GM21367 (cell line): ENCODE measurements around the gene NTSR1.

Experiments
- ATAC-seq: cut with Tn5 transposase; IDR thresholded peaks from one replicate; pipeline ENCODE4 v1.9.1; 2021; ENCODE audit not compliant: unreplicated experiment

NTSR1 gene

DNA sequence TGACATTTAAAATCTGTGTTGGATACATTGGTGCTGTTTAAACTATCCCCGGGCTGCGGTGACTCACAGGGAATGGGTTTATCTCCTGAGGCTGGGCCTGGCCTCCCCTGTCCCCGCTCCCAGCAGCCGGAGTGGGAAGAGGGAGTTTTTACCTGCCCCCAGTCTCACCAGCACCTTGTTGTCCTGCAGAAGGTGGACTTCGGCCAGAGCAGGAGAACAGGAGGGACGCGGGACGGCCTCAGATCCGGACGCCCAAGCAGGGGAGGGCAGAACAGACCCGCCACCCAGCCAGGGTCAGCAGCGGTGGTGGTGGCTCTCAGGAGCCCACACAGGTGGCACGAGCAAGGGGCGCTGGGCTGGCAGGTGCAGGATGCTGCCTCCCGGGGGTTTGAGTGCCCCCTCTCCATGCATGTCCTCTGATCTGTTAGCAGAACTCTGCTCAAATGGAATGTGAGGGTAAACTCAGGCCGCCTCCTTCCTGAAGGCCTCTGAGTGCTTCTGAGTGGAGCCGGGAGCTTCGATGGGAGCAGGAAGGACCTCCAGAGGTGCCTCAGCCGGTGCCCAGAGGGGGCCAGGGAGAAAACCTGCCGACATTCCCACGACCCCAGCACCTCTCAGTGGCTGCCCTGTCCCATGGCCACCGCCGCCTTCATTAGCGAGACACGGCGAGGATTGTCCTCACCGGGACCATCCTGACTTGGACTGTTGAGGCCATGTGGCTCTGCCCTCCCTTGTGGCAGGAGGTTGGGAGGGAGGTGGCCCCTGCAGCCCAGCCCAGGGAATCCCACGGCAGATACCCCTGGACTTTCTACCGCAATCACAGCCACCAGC, 44.2 kb downstream of the NTSR1 start:
- ATAC-seq = no peak

DNA sequence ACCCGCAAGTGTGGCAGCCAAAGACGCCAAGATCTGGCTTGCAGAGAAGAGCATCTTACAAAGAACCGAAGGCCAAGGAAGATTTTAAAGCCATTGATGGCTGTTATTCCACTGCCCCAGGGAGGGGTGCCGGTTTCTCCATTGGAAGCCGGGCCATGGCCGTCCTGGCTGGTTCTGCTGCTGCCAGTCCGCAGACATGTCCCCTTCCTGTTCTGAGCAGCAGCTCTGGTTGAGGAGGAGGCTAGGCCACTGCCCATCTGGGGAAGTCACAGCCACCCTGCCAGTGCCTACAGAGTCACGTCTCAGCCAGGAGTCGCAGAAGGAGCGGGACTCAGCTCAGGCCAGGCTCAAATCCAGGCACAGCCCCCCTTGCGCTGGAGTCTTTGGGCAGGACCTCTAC, 45.0 kb downstream of the NTSR1 start:
- ATAC-seq = no peak

DNA sequence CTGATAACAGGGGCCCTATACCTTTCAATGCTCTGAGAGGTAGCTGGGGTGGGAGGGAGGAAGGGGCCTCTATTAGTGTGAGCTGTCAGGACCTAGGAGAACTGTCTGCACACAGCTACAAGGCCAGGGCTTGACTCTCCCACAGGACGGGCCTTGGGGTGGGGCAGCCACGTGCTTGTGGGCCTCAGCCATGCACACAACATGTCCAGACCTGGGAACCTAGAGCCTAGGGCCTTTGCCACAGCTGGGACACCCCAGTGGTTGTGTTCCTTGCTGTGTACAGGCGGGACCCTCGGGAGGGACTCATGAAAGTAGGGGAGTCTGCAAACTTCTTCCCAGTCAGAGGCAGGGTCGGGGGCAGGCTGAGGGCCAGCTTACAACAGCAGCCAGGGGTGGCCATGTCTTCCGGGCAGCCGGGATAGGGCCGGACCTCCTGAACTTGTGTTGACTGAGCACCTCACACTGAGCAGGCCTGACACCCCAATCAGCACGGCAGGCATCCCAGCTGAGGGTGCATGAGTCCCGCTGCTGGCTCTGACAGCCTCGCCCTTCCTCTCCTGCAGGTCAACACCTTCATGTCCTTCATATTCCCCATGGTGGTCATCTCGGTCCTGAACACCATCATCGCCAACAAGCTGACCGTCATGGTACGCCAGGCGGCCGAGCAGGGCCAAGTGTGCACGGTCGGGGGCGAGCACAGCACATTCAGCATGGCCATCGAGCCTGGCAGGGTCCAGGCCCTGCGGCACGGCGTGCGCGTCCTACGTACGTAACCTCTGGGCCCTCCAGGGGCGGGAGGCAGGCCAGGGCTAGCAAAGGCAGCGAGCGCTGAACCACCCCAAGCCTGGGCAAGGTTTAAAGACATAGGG, 45.7 kb downstream of the NTSR1 start:
- no peak for ATAC-seq

DNA sequence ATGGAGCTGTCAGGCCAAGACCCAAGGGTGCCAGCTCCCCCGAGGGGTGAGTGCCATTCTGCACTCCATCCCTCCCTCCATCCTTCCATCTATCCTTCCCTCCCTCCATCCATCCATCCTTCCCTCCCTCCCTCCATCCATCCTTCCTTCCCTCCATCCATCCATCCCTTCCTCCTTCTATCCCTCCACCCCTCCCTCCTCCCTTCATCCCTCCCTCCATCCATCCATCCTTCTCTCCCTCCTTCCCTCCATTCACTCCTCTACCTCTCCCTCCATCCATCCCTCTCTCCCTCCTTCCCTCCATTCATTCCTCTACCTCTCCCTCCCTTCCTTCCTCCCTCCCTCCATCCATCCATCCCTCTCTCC, 46.3 kb downstream of the NTSR1 start:
- no peak for ATAC-seq

DNA sequence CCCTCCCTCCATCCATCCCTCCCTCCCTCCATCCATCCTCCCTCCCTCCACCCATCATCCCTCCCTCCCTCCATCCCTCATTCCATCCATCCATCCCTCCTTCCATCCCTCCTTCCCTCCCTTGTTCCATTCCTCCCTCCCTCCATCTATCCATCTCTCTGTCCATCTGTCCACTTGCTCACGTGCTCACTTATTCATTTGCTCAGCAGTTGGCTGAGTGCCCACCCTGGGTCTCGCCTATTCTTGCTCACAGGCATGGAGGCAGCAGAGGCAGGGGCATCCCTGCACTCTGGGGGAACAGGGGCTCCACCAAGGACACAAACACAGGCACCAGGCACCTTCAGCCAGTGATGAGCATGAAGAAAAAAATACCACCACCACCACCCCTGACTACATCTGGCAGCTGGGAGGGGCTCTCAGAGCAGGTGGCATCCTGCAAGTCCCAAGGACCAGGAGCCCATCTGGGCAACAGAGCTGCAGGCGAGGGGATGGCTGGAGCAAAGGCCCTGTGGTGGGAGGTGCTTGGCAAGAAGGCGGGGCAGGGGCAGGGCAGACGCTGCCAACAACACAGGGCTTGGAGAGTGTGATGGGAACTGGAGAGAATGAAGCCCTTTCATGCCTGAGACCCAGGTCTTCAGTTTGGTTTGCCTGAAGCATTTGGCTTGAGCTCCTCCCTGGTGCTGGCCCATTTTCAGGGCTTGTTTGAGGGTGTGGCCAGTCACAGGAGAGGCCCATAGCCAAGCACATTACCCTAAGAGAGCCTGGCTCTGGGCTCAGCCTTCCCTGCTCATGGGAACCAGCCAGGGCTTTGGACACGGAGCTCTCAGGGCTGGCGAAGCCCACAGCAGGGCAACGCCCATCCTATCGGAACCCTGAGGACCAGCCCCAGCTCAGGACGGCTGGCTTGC, 47.4 kb downstream of the NTSR1 start:
- ATAC-seq = no peak

DNA sequence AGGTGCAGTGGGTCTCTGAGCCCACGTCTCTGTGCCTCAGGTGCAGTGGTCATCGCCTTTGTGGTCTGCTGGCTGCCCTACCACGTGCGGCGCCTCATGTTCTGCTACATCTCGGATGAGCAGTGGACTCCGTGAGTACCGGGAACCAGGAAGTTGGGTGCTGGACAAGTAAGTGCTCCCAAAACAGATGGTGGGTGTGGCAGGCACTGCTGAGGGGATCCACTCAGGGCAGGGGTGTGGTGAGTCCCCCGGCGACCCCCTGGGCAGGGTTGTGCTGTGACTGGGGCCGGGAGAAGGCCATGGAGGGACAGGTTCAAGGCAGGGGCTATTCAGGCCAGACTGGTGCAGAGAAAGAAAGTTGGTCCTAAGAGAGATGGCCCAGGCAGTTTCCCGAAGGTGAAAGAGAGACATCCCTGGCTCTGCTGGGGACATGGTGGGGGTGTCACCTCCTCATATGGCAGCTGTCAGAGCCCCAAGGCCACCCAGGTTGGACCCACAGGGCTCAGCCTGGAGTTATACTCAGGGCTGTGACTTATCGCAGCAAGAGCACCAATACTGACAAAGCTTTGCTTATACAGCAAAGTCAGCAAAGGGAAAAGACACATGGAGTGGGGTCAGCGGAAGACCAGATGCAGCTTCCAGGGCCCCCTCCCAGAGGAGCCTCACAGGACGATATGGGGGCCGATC, 49.7 kb downstream of the NTSR1 start:
- ATAC-seq = no peak

DNA sequence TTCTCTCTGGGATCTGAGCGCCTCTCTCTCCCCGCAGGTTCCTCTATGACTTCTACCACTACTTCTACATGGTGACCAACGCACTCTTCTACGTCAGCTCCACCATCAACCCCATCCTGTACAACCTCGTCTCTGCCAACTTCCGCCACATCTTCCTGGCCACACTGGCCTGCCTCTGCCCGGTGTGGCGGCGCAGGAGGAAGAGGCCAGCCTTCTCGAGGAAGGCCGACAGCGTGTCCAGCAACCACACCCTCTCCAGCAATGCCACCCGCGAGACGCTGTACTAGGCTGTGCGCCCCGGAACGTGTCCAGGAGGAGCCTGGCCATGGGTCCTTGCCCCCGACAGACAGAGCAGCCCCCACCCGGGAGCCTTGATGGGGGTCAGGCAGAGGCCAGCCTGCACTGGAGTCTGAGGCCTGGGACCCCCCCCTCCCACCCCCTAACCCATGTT, 51.4 kb downstream of the NTSR1 start:
- no peak for ATAC-seq

DNA sequence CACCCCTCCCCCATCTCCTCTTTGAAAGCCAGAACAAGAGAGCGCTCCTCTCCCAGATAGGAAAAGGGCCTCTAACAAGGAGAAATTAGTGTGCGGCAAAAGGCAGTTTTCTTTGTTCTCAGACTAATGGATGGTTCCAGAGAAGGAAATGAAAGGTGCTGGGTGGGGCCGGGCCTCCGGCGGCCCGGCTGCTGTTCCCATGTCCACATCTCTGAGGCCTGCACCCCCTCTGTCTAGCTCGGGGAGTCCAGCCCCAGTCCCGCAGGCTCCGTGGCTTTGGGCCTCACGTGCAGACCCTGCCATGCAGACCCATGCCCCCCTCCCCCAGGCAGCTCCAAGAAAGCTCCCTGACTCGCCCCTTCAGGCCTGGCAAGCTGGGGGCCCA, 51.8 kb downstream of the NTSR1 start:
- no peak for ATAC-seq

DNA sequence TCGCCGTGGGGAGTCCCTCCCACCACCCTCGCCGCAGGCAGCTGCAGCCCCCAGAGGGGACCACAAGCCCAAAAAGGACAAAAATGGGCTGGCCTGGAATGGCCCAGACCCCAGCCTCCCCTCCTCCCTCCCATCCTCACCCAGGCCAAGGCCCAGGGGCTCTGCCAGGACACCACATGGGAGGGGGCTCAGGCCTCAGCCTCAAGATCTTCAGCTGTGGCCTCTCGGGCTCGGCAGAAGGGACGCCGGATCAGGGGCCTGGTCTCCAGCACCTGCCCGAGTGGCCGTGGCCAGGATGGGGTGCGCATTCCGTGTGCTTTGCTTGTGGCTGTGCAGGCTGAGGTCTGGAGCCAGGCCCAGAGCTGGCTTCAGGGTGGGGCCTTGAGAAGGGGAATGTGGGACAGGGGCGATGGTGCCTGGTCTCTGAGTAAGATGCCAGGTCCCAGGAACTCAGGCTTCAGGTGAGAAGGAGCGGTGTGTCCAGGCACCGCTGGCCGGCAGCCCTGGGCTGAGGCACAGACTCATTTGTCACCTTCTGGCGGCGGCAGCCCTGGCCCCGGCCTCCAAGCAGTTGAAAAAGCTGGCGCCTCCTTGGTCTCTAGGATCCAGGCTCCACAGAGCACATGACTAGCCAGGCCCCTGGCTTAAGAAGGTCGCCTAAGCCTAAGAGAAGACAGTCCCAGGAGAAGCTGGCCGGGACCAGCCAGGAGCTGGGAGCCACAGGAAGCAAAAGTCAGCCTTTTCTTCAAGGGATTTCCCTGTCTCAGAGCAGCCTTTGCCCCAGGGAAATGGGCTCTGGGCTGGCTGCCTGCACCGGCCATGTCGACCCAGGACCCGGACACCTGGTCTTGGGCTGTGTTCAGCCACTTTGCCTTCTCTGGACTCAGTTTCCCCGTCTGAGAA, 52.5 kb downstream of the NTSR1 start:
- ATAC-seq = no peak

DNA sequence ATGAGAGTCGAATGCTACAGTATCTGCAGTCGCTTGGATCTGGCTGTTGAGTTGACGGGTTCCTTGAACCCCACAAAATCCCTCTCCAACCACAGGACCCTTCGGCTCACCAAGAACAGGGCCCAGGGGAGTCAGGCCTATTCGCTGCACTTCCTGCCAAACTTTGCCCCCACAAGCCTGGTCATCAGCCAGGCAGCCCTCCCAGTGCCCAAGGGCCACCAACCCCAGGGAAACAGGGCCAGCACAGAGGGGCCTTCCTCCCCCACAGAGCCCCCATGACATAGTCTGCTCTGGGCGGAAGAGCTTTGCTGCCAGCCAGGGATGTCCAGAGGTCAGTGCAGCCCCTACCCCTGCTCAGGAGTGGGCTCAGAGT, 53.1 kb downstream of the NTSR1 start:
- ATAC-seq = no peak

DNA sequence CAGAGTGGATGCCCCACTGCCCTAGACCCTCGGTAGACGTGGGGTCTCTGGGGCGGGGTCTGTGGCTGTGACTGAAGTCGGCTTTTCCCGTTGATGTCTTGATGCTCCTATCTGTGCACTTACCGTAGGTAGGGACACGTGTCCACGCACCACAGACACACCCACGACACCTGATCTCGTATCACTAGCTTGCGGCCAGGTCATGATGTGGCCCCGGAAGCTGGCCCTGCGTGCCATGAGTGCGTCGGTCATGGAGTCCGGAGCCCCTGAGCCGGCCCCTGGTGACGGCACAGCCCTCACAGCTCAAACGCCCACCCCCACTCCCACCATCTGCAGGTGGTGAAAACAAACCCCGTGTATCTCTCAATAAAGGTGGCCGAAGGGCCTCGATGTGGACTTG, 53.7 kb downstream of the NTSR1 start:
- ATAC-seq = no peak

DNA sequence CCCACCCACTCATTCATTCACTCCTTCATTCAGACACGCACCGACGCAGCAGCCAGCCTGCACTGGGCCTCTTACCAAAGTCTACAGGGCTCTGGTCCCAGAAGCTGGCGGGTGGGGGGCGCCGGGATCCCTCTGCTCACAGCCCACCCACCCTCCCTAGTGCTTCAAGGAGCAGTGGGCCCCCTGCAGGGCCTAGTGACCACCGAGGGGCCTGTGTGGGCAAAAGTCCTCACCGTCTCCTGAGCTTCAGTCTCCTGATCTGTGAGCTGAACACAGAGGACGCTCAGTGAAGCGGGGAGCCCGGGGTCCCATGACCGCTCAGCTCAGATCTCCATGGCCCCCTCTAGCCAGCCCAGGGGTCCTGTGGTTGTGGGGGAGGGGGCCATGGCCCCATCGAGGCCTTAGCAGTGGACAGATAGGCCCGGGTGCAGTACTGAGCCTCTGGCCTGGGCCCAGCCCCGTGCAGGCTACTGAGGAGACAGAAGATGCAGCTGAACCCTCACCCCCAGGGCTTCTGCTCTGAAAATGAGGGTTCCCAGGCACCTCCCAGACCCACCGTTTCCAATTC, 54.2 kb downstream of the NTSR1 start:
- no peak for ATAC-seq

DNA sequence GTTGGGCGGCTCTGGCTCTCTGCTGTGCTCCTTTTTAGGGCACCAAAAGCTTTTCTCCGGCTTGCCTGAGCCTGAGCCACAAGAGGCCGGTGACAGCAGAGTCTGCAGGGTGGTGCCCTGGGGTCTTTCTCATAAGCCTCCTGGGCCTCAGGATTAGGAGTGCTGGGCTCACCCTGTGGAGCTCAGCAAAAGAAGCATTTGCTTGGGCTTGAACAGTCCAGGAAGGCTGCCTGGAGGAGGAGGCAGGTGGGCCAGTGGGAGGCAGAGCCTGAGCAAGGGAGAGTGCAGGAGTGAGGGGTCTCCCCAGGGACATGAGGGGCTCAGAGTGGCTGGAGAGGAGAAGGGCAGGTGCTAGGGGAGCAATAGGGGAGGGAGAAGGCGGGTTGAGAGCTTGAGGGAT, 54.8 kb downstream of the NTSR1 start:
- no peak for ATAC-seq

DNA sequence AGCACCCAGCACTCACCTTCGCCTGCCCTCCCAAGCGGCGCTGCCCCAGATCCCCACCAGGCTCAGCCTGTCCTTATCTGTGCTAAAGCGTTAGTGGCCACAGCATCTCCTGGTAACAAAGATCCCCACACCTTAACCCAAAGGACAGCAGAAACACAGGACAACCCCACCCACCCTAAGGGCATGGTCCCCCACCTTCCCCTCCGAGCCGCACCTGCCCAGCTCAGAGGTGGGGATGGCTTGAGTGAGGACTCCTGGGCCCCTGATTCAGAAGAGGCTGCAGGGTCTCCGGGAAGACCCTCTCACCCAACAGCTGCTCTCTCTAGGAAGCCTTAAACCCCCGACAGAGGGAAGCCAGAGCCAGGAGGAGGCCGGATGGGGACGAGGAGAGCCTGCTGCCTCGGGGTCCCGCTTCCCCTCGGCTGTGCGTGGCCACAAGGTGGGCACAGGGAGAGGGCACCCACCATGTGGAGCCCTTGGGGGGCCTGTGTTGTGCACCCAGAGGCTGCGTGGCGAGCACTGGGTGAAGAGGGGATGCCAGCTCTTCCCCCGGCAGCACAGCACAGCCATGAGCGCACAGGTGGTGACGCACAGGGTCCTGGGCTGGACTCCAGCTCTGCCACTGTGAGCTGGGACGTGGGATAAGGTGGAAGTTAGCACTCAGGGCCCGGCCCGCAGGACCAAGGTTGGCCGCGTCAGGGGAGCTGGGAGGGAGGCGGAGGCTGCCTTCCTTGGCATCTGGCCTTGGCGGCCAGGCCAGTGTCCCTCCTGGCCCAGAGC, 55.7 kb downstream of the NTSR1 start:
- no peak for ATAC-seq

DNA sequence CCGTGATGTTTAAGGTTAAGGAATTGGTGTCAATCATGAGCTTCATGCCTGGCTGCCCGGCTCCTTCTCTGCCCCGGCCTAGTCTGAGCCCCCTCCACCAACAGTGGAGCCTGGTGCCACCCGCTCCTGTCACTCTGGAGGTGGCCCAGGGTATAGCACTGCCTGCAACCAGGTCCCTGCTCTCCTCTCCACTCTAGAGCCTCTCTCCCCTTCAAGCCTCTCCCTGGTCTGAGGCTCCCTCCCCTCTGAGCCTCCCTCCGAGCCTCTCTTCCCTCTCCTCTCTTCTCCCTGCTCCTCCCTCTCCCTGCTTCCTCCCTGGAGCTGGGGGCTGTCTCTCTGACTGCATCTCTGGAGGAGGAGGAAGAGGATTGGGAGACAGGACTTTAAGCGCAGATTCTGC, 56.4 kb downstream of the NTSR1 start:
- no peak for ATAC-seq

DNA sequence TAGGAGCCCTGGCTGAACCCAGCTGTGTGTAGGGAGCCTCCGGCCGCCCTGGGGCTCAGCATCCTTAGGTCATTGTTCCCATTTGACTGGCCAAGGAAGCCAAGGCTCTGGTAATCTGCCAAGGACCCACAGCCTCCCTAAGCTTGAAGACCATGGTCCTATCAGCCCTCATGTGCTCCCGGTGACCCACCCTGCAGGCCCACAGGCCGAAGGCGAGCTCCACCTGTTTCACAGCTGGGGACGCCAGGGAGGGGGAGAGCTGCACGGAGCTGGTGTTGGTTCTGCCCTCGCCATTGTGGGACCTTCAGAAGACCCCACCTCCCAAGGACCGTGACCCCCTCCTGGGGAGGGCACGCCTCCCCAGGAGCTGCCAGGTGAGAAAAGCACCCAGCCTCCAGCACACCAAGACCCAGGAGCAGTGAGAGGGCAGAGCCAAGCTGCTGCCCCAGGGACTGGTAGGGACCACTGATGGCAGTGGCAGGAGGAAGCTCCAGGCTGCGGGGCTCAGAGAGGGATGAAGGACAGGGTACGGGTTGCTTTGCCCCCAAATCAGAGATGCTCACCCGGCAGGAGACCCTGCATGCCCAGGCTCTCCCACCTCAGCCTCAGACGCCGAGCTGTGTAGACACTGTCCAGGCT, 56.9 kb downstream of the NTSR1 start:
- ATAC-seq = no peak

DNA sequence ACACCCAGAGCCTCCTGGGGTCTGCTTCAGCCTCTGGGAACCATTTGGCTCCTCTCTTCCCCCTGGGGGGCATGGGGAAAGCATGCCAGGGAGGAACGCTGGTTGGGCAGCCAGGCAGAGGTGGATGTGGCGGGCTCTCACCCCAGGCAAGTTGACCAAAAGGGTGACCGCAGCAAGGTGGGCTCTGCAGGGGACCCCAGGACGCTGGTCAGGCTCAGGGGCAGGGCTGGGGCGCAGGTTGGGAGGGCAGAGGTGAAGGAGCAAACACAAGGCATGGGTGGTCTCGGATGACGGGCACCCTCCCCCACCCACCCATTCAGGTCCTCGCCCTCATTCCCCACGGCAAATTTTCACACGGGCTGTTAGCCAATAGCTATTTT, 57.4 kb downstream of the NTSR1 start:
- no peak for ATAC-seq

DNA sequence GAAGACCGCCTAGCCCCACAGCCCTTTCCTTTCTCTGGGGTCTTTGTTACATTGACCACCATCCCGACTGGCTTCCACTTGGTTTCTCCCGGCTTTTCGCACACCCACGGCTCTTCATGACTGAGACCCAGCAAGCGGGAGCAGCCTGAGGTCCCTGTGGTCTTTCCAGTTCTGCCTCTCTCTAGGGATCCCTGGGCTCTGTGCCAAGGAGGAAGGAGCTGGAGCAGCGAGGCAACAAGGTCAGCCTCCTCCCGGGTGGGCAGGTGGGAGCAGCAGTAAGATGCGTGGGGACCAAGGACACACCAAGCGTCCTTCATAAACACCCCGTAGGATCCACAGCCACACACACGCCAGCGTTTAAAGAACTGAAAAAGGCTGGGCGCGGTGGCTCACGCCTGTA, 58.1 kb downstream of the NTSR1 start:
- ATAC-seq = no peak
